ENCODE measurements around the gene TMEM106C.

DNA sequence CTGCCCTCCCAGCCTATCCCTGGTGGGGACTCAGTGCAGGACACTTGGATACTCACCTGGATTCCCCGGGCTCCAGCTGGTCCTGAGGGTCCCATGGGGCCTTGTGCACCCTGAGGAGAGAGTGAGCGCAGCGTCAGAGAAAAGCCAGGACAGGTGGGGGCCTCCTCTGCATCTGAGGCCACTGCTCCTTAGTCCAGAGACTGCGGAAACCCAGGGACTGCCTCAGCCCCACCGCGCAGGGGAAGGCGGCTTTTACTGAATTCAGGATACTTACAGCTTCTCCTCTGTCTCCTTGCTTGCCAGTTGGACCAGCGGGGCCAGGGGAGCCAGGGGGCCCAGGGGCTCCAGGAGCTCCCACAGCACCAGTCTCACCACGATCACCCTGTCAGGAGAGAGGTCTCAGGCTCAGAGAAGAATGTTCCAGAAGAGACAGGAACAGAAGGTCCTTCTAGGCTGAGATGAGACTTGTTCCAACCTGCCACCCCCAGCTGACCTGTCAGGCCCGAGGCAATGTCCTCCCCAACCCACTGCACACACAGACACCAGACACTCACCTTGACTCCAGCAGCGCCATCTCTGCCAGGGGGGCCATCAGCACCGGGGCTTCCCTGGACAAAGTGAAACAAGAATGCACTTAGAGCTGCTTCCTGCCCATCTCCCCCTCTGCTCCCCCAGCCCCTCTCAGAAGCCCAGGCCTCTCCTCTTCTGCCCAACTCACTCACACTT, 13.8 kb downstream of the TMEM106C start:
- TF ChIP-seq, protein P1, sequence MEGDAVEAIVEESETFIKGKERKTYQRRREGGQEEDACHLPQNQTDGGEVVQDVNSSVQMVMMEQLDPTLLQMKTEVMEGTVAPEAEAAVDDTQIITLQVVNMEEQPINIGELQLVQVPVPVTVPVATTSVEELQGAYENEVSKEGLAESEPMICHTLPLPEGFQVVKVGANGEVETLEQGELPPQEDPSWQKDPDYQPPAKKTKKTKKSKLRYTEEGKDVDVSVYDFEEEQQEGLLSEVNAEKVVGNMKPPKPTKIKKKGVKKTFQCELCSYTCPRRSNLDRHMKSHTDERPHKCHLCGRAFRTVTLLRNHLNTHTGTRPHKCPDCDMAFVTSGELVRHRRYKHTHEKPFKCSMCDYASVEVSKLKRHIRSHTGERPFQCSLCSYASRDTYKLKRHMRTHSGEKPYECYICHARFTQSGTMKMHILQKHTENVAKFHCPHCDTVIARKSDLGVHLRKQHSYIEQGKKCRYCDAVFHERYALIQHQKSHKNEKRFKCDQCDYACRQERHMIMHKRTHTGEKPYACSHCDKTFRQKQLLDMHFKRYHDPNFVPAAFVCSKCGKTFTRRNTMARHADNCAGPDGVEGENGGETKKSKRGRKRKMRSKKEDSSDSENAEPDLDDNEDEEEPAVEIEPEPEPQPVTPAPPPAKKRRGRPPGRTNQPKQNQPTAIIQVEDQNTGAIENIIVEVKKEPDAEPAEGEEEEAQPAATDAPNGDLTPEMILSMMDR (IDR thresholded peaks at IDR 0.05): no peak
- no peak for TF ChIP-seq POLR2A (IDR thresholded peaks at IDR 0.05)

All from thyroid gland (tissue), 4 donors.